NCI-H510A treated with DMSO at 0.1 percent for 48 hours (cell line): ENCODE results near the gene GPR34.
"Not testable (repeated sequence)": the region's sequence is repeated elsewhere in the genome, so short reads cannot be mapped to it uniquely, and the experiment has no call there.

Experiments used
- DNase-seq: peaks from one replicate; lab custom pipeline; 2025; lab: John Stamatoyannopoulos, UW

The GPR34 gene, protein sequence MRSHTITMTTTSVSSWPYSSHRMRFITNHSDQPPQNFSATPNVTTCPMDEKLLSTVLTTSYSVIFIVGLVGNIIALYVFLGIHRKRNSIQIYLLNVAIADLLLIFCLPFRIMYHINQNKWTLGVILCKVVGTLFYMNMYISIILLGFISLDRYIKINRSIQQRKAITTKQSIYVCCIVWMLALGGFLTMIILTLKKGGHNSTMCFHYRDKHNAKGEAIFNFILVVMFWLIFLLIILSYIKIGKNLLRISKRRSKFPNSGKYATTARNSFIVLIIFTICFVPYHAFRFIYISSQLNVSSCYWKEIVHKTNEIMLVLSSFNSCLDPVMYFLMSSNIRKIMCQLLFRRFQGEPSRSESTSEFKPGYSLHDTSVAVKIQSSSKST

DNA sequence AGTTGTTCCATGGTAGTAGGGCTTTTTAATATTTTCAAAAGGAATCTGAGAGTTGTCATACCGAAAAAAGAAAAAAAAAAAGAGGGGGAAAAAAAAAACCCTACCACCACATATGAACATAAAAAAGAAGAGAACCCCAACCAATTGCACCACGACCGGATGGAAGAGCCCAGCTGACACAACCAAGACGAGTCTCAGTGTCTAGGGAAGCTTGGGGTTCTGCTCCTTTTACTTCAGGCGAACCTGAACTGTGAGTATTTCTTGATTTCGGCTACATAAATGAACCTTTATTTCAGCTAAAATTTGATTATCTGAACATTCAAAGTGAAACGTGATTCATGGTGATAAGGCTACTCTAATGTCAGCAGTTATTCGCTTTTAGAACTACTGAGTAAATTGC, at the start of gene GPR34:
TSS of gene GPR34 (plus strand) at position 139 of the 400 bp plus-strand sequence. CDS start 6,661 bp downstream, outside the sequence.
- DNase-seq = no peak

DNA sequence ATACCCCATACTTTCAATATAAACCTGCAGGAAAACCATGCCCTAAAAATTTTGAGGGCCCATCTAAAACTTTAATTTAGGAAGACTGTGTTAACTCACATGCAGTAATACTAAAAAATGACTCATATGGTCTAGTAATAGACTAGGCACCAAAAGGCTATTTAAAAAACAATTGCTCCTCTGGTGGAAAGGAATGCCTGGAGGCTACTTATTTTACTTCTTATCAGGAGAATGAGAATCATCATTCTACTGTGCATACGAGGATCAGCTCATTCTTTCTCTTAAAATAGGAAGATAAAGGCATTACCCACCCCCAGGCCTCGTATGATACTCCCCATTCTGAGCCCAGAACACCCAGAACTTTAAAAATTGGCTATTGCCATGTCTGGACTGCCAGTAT, 42.6 kb upstream of the GPR34 start:
- DNase-seq = not testable (repeated sequence)

DNA sequence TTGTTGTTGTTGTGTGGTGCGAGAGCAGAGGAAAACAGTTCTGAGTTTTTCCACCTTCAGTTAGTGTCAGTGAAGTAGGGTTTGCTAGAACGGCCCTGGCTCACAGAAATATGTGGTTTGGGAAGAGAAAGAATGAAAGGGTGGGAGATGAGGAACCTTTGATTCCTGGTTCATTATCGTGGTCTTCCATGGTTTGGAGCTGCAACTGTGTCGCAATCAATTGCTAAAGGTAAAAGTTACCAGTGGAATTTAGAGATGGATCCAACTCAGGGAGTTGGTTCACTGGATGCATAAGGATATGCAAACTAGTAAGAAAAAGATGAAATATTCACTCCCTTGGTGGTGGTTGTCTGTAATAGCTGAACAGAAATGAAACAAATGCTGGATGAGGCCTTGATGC, 35.6 kb upstream of the GPR34 start:
- no peak for DNase-seq

DNA sequence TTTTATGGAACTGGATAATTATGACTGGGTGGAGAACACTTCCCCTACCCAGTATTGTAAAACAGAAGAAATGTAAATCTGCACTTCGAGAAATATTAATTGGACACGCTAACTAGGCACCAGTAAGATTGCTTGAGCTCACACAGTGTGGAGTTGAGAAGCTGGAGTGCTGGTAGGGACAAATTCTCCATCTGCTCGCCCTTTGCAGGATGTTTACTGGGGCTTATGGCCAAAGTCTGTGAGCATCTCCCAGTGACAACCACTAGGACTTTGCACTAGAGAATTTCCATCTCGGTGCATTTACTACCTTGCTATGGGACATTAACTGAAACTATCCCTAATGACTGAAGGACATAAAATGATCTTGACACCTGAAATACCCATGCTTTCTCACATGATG, 33.7 kb upstream of the GPR34 start:
- no peak for DNase-seq

- DNase-seq = no peak
Observed at GRCh38 chrX:41655631-41656030, 33.1 kb upstream of the GPR34 start.

GRCh38 chrX:41661366-41662095, 27.2 kb upstream of the GPR34 start:
- DNase-seq = no peak

DNA sequence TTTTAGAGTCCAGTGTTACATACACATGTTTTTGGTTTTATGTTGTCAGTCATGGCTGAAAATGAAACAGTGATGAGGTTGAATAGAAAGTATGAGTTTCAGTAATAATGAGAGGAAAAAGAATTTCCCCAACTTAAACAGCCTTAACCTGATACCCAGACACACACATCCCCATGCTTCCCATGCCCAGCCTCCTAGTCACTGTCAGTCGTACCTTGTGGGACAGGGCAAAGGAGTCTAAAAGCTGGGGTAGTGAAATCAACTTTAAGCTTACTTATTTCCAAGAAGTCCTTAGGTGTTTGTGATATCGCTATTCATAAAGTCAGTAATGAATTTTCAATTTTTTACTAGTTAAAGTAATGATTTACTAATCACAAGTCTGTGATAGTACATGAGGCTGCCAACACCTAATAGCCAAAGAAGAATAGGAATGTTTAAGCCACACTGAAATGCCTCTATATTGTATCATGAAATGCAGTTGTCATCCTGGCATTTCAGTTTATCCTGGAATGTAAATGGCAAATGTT, 24.3 kb upstream of the GPR34 start:
- DNase-seq = no peak

- no peak for DNase-seq
Observed at GRCh38 chrX:41664908-41665307, 23.9 kb upstream of the GPR34 start.

DNA sequence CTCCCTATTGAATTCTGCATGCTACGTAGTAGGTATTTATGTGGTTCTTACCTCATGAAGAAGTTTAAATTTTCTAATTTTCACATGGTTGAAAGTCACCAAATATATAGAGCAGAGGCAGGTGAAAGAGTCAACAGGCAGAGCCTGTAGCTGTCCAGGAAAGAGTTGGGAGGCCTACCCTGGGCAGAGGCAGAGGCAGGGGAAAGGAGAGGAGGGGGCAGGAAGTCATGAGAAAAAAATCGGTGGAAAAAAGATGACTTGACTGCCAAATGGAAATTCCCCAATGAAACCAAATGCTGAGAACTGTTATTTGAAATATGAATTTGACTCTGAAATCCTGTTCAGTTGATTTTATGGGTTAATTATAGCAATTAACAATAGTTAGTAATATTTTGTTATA, 23.1 kb upstream of the GPR34 start:
- DNase-seq = no peak

- no peak for DNase-seq
Observed at GRCh38 chrX:41666251-41666650, 22.5 kb upstream of the GPR34 start.

GRCh38 chrX:41667631-41668030, 21.1 kb upstream of the GPR34 start:
- DNase-seq = no peak

DNA sequence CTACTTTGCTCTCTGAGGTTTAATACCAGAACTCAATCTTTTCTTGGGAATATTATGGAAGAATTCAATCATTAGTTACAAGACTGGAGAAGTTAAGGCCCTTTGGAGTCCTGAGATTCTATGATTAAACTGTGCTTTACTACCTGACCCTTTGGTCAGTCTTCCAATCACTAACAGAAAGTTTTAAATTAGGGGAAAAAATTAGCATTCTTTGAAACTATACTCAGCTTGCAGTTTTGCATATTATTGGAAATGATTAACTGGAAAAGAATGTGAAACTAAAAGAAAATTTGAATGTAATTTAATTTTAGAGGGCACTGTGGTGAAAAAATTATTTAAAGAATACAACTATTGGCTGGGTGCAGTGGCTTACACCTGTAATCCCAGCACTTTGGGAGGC, 18.7 kb upstream of the GPR34 start:
- DNase-seq = no peak

DNA sequence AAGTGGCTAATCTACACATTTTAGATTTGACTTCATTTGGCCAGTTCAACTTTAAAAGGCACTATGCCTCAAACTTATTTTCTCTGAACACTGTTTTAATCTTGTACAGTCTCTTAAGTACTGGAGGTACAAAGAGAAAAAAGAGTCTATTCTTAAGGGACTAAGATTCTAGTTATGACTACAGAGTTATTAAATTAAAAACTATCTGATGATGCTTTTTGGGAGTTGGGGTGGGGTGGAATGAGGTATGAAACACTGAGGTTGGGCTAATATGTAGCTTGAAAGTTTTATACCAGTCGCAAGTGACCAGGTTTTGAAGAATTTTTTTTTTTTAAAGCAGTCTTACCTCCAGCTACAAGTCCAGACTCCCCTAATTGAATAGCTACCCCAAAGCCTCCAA, 17.7 kb upstream of the GPR34 start:
- no peak for DNase-seq

DNA sequence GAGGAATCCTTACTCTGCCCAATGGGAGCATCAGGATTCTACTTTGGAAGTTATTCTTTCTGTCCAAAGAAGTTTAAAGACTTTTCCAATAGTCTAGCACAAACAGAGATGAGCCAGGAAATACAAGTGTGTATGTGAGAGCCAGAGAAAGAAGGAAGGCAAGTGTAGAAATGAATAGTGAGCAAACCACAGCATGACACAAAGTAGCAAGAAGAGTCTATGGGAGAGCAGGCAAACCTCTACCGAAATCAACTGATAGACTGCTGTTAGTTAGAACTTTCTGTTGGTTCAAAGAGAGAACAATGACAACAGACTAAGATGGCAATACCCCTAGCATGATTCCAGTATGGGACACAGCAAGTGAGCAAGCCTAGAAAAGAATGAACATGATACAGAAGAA, 16.1 kb upstream of the GPR34 start:
- DNase-seq = no peak

DNA sequence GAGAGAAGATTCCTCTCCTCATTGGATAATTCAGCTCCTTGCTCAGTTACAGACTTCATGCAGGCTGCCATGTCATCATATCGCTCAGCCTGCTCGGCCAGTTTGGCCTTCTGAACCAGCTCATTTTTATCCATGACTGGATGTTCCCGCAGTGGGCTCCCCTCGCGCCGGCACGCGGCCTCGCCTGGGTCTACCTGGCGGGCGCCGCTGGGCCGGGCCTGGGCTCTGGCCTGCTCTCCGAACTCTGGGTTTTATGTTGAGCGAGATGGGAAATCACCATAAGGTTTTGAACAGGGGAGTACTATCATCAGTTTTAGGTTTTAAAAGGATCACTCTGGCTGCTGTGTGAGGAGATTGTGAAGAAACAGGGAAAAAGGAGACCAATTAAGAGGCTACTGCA, 12.4 kb upstream of the GPR34 start:
- not testable (repeated sequence) for DNase-seq

DNA sequence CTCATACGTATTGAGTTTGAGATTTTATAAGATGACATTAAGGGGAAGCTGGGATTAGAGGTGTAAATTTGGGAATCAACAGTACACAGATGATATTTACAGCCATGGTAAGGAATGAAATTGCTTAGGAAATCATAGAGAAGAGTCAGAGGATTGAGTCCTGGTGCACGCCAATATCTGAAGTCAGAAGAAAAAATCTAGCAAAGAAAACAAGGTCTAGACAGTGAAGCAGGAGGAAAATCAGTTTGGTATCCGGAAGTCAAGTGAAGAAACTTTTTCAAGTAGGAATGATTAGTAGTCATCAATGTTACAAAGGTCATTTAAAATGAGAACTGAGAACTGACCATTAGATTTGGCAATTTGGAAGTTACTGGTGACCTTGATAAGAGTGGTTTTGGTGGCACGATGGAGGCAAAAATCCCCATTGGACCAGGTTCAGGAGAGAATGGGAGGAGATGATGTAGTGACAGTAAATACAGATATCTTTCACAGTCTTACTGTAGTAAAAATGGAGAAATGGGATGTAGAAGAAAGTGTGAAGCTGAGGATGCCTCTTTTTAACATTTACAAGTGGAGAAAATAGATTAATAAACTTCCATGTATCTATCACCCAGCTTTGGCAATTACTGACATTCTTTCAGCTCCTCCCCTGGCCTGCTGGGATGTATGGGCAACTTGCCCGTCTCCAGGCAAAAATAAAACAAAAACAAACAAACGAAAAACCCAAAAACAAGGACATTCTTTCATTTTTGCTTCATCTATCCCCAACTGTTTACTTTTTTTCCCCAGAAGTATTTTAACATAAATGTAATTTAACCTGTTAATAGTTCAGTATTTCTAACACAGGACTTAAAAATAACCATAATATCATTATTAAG, 11.4 kb upstream of the GPR34 start:
- no peak for DNase-seq

GRCh38 chrX:41684138-41684537, 4.6 kb upstream of the GPR34 start:
- DNase-seq = no peak

GRCh38 chrX:41684940-41685339, 3.8 kb upstream of the GPR34 start:
- DNase-seq = no peak

- DNase-seq = no peak
Observed at GRCh38 chrX:41686788-41687187, 2.0 kb upstream of the GPR34 start.

DNA sequence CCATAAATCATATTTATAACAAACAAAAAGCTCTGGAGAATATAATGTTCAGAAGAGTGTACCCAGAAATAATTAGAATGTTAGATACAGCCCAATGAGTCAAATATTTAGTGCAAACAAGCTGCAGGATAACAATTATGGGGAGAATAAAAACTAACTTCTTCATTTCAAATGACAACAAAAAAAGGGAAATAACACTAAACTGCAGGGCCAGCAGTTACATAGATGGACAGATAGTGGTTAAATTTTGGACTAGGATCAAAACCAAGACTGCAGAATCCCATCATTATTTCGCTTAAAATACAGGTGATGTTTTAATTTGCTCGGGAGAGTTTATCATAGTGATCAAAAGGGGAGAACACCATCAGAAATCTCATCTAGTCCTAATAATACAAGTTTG, 617 bp upstream of the GPR34 start:
- DNase-seq = no peak

- DNase-seq = no peak
Observed at GRCh38 chrX:41689711-41690110, 938 bp downstream of the GPR34 start.

- no peak for DNase-seq
Observed at GRCh38 chrX:41692162-41692749, 3.5 kb downstream of the GPR34 start.
